Neural progenitor cell (in vitro differentiated cells): ENCODE results near the gene MATN1. TPM values are rescaled to one million over a fixed set of nuclear protein-coding genes. Genes with fewer than 3 reads are reported as not detected.

Experiments
- DNase-seq: peaks from one replicate; pipeline ENCODE4 v3.0.0-alpha.2; 2016; ENCODE audit warnings: low spot score
- H2AFZ ChIP-seq: fragments of 200-600 bp; sonication (generic); replicated peaks from 2 replicates; pipeline ENCODE4 v1.6.1; 2016; ENCODE audit warnings: antibody characterized with exemption
- H3F3A ChIP-seq: fragments of 200-600 bp; sonication (generic); 2 replicates; pipeline ENCODE4 v1.6.1; 2016; ENCODE audit warnings: antibody characterized with exemption, low read depth
- H3K27ac ChIP-seq: fragments of 200-600 bp; sonication (generic); 2 replicates; pipeline ENCODE4 v1.5.1; 2016; ENCODE audit warnings: mild to moderate bottlenecking
- H3K27me3 ChIP-seq: fragments of 200-600 bp; sonication (generic); 2 replicates; pipeline ENCODE4 v1.6.1; 2016; ENCODE audit warnings: mild to moderate bottlenecking, moderate library complexity
- H3K36me3 ChIP-seq: fragments of 200-600 bp; sonication (generic); 2 replicates; pipeline ENCODE4 v1.5.1; 2016
- H3K4me1 ChIP-seq: fragments of 200-600 bp; sonication (generic); 2 replicates; pipeline ENCODE4 v1.6.1; 2016; ENCODE audit warnings: mixed run types
- H3K4me2 ChIP-seq: fragments of 200-600 bp; sonication (generic); 2 replicates; pipeline ENCODE4 v1.6.1; 2016
- H3K4me3 ChIP-seq: fragments of 200-600 bp; sonication (generic); 2 replicates; pipeline ENCODE4 v1.5.1; 2016
- H3K79me2 ChIP-seq: fragments of 200-600 bp; sonication (generic); 2 replicates; pipeline ENCODE4 v1.6.1; 2016; ENCODE audit warnings: low read depth
- H3K9ac ChIP-seq: fragments of 200-600 bp; sonication (generic); 2 replicates; pipeline ENCODE4 v1.6.1; 2016
- H3K9me3 ChIP-seq: fragments of 200-600 bp; sonication (generic); 2 replicates; pipeline ENCODE4 v1.5.1; 2016; ENCODE audit warnings: low read depth
- H4K20me1 ChIP-seq: fragments of 200-600 bp; sonication (generic); 2 replicates; pipeline ENCODE4 v1.6.1; 2016; ENCODE audit warnings: low read depth
- H3K27ac Mint-ChIP-seq: 3 replicates; pipeline ENCODE4 v1.8.0; 2021; ENCODE audit warnings: mixed read lengths
- H3K27me3 Mint-ChIP-seq: 2 replicates; pipeline ENCODE4 v1.8.0; 2022; ENCODE audit warnings: low read depth, mild to moderate bottlenecking, inconsistent platforms, moderate library complexity, mixed read lengths; ENCODE audit not compliant: insufficient read depth
- H3K36me3 Mint-ChIP-seq: 3 replicates; pipeline ENCODE4 v1.8.0; 2021; ENCODE audit warnings: mixed read lengths
- H3K4me1 Mint-ChIP-seq: 3 replicates; pipeline ENCODE4 v1.8.0; 2021; ENCODE audit warnings: mixed read lengths
- H3K4me3 Mint-ChIP-seq: 3 replicates; pipeline ENCODE4 v1.8.0; 2021; ENCODE audit warnings: mild to moderate bottlenecking, moderate library complexity, mixed read lengths
- H3K9me3 Mint-ChIP-seq: 3 replicates; pipeline ENCODE4 v1.8.0; 2020; ENCODE audit warnings: mixed read lengths
- EZH2 ChIP-seq: fragments of 200-600 bp; sonication (generic); IDR thresholded peaks from 2 replicates; pipeline ENCODE4 v1.6.1; 2017; ENCODE audit warnings: antibody characterized with exemption, mild to moderate bottlenecking, moderate library complexity
- EZH2phosphoT487 ChIP-seq: fragments of 200-600 bp; sonication (generic); IDR thresholded peaks from 2 replicates; pipeline ENCODE4 v1.6.1; 2017; ENCODE audit warnings: antibody characterized with exemption
- total RNA-seq: library from RNA; depleted of rRNA; stranded (reverse); fragments of >200 nt; gene quantifications from 2 replicates; pipeline ENCODE4 v1.2.3, GENCODE V29; 2015; ENCODE audit warnings: low replicate concordance
- TF ChIP-seq, protein P1 (sequence below): fragments of 200-600 bp; sonication (generic); IDR thresholded peaks from 2 replicates; pipeline ENCODE4 v1.5.1; 2017; ENCODE audit warnings: antibody characterized with exemption, mild to moderate bottlenecking

Gene MATN1
- total RNA-seq, 1 donor from 2014 or later = not detected

DNA sequence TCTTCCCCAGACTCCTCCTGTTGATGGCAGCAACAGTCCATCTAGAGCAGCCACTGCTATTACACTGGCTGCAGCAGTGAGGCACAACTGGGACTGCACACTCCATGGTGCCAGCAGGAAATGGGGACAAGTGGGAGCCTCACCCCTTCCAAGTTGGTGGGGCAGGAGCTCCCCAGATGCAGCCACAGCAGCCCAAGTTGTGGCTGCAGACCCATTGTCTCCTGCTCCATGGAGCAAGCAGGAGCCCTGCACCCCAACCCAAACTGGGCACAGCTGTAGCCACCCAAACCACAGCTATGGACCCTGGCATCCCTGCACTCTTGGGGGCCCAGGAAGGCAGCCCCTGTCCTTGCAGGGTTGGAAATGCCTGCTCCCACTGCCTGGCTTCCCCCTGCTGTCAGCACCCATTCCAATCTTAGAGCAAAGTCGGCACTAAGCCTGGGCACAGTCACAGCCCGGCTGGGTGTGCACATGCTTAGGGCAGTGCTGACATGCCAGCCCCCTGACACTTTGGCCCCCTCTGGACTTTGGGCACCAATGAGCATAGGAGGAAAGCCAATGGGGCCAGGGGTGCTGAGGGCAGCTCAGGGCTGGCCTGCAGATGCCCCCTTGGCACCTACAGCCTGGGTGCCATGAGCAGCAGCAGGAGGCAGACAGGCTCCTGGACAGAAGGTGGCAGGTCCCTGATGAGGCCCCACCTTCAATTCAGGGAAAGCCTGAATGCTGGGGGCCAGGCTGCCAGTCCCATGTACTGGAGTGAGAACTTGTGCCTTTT lies 44.0 kb downstream of the MATN1 start:
- H3K36me3 ChIP-seq = no peaks in the 10 kb centered on the region
- no peaks in the 10 kb centered on the region for H3K9me3 ChIP-seq
- no peaks in the 10 kb centered on the region for H3K36me3 Mint-ChIP-seq
- H3K9ac ChIP-seq = no peak overlapping the region
- H2AFZ ChIP-seq = no peak overlapping the region
- no peak overlapping the region for H3K4me2 ChIP-seq
- no peaks in the 10 kb centered on the region for H3F3A ChIP-seq
- H3K79me2 ChIP-seq = no peaks in the 10 kb centered on the region
- TF ChIP-seq EZH2 (no peak), EZH2phosphoT487 (no peak)
- TF ChIP-seq, protein P1, sequence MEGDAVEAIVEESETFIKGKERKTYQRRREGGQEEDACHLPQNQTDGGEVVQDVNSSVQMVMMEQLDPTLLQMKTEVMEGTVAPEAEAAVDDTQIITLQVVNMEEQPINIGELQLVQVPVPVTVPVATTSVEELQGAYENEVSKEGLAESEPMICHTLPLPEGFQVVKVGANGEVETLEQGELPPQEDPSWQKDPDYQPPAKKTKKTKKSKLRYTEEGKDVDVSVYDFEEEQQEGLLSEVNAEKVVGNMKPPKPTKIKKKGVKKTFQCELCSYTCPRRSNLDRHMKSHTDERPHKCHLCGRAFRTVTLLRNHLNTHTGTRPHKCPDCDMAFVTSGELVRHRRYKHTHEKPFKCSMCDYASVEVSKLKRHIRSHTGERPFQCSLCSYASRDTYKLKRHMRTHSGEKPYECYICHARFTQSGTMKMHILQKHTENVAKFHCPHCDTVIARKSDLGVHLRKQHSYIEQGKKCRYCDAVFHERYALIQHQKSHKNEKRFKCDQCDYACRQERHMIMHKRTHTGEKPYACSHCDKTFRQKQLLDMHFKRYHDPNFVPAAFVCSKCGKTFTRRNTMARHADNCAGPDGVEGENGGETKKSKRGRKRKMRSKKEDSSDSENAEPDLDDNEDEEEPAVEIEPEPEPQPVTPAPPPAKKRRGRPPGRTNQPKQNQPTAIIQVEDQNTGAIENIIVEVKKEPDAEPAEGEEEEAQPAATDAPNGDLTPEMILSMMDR = no peak
- no peaks in the 10 kb centered on the region for H4K20me1 ChIP-seq
- peaks cover 7% of the 10 kb centered on the region for H3K27me3 ChIP-seq
- no peak overlapping the region for H3K4me3 Mint-ChIP-seq
- peaks cover 9% of the 10 kb centered on the region for H3K9me3 Mint-ChIP-seq
- H3K27ac Mint-ChIP-seq = no peak overlapping the region
- no peaks in the 10 kb centered on the region for H3K4me1 ChIP-seq
- H3K4me1 Mint-ChIP-seq = peaks cover 4% of the 10 kb centered on the region
- no peak overlapping the region for H3K27ac ChIP-seq
- no peak overlapping the region for H3K4me3 ChIP-seq
- H3K27me3 Mint-ChIP-seq = peaks cover 17% of the 10 kb centered on the region
- DNase-seq = no peak

DNA sequence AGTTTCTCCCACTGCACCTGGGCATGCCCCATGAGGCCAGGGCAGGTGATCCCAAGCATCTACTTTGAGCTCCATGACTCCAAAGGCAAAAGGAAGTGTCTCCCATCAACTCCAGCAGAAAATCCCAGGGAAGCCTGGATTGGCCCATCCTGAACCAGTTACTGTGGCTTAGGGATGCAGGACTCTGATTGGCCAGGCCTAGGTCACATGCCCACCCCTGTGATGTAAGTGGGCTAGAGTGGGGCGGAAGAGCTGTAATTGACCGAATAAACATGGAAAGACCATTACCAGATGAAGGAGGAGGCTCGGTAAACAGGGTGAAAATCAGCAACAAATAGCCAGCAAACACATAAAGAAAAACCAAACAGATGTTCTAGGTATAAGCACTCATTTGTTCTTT lies 45.2 kb downstream of the MATN1 start:
- Histone ChIP-seq H3K9ac (no peak overlapping the region), H3K4me1 (no peaks in the 10 kb centered on the region), H3K9me3 (no peaks in the 10 kb centered on the region), H3K4me2 (no peak overlapping the region), H3K27ac (no peak overlapping the region), H4K20me1 (no peaks in the 10 kb centered on the region), H3F3A (no peaks in the 10 kb centered on the region), H2AFZ (no peak overlapping the region), H3K36me3 (no peaks in the 10 kb centered on the region), H3K4me3 (no peak overlapping the region), H3K79me2 (no peaks in the 10 kb centered on the region), H3K27me3 (no peaks in the 10 kb centered on the region)
- DNase-seq = no peak
- no peak for TF ChIP-seq EZH2phosphoT487
- TF ChIP-seq, protein P1 = no peak
- no peak for TF ChIP-seq EZH2
- Mint-ChIP-seq H3K4me3 (no peak overlapping the region), H3K4me1 (no peaks in the 10 kb centered on the region), H3K27ac (no peak overlapping the region), H3K36me3 (no peaks in the 10 kb centered on the region), H3K9me3 (peaks cover 11% of the 10 kb centered on the region), H3K27me3 (peaks cover 9% of the 10 kb centered on the region)

DNA sequence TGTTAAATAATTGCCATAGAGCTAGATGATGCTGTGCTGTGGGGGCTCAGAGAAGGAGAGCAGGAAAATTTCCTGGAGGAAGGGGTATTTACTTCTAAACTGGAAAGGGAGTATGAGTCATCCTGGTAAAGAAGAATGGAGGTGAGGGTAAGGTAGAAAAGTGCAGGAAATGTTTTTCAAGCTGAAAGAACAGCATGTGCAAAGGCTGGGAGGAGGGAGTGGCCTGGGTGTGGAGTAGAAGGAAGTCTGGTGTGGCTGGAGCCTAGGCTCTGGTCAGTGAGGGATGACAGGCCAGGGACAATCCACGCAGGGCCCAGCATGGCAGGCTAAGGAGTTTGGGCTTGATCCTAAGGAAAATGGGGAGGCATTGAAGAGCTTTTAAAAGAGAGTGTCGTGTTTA lies 45.9 kb downstream of the MATN1 start:
- Histone ChIP-seq H3K4me2 (no peak overlapping the region), H3K9me3 (no peaks in the 10 kb centered on the region), H3K9ac (no peak overlapping the region), H3K36me3 (no peaks in the 10 kb centered on the region), H2AFZ (no peak overlapping the region), H3K27me3 (no peaks in the 10 kb centered on the region), H3K79me2 (no peaks in the 10 kb centered on the region), H3K27ac (no peak overlapping the region), H3K4me1 (no peaks in the 10 kb centered on the region), H3F3A (no peaks in the 10 kb centered on the region), H3K4me3 (no peak overlapping the region), H4K20me1 (no peaks in the 10 kb centered on the region)
- Mint-ChIP-seq H3K4me1 (no peaks in the 10 kb centered on the region), H3K27ac (no peak overlapping the region), H3K4me3 (no peak overlapping the region), H3K36me3 (no peaks in the 10 kb centered on the region), H3K9me3 (peaks cover 11% of the 10 kb centered on the region), H3K27me3 (peaks cover 3% of the 10 kb centered on the region)
- no peak for DNase-seq
- TF ChIP-seq, protein P1 = no peak
- TF ChIP-seq EZH2 (no peak), EZH2phosphoT487 (no peak)
